NCI-H2227 (cell line): ENCODE results near the gene GPRC5D.

Source experiments
- DNase-seq: peaks from one replicate; lab custom pipeline; 2025; ENCODE audit not compliant: unreplicated experiment; lab: John Stamatoyannopoulos, UW

GPRC5D gene

GRCh38 chr12:12979731-12980259 lies 27.8 kb upstream of the GPRC5D start:
- no peak for DNase-seq

GRCh38 chr12:12979126-12979525 lies 27.2 kb upstream of the GPRC5D start:
- DNase-seq: no peak

- DNase-seq: no peak
Observed at GRCh38 chr12:12977231-12977630, 25.3 kb upstream of the GPRC5D start.

GRCh38 chr12:12976366-12976765 lies 24.4 kb upstream of the GPRC5D start:
- no peak for DNase-seq

GRCh38 chr12:12975322-12976077 lies 23.5 kb upstream of the GPRC5D start:
- DNase-seq: no peak

- no peak for DNase-seq
Observed at GRCh38 chr12:12974211-12974610, 22.2 kb upstream of the GPRC5D start.

GRCh38 chr12:12973019-12973418 lies 21.0 kb upstream of the GPRC5D start:
- DNase-seq: no peak

GRCh38 chr12:12965836-12966235 lies 13.9 kb upstream of the GPRC5D start:
- no peak for DNase-seq

GRCh38 chr12:12964255-12964654 lies 12.3 kb upstream of the GPRC5D start:
- no peak for DNase-seq

GRCh38 chr12:12960639-12961209 lies 8.8 kb upstream of the GPRC5D start:
- no peak for DNase-seq

- DNase-seq: no peak
Observed at GRCh38 chr12:12958886-12959285, 6.9 kb upstream of the GPRC5D start.

GRCh38 chr12:12954878-12955625 lies 3.1 kb upstream of the GPRC5D start:
- DNase-seq: no peak

GRCh38 chr12:12954356-12954755 lies 2.4 kb upstream of the GPRC5D start:
- DNase-seq: peak; percentile 4

GRCh38 chr12:12951504-12951903 lies 466 bp downstream of the GPRC5D start:
- DNase-seq: no peak

GRCh38 chr12:12947902-12948301 lies 4.1 kb downstream of the GPRC5D start:
- DNase-seq: no peak

GRCh38 chr12:12946686-12947355 lies 5.1 kb downstream of the GPRC5D start:
- DNase-seq: no peak

GRCh38 chr12:12945591-12945990 lies 6.4 kb downstream of the GPRC5D start:
- DNase-seq: no peak

GRCh38 chr12:12943586-12944260 lies 8.2 kb downstream of the GPRC5D start:
- DNase-seq: no peak

GRCh38 chr12:12941450-12942350 lies 10.3 kb downstream of the GPRC5D start:
- DNase-seq: no peak

- DNase-seq: no peak
Observed at GRCh38 chr12:12939888-12940287, 12.1 kb downstream of the GPRC5D start.
